Measurements from ENCODE around the gene E2F4.
A peak's percentile ranks its signal among the peaks of the same experiment; 100 is the strongest.

GRCh38 chr16:67164599-67165061, 27.3 kb upstream of the E2F4 start, which contains the start of gene HSF4:
- TF ChIP-seq, protein P1, sequence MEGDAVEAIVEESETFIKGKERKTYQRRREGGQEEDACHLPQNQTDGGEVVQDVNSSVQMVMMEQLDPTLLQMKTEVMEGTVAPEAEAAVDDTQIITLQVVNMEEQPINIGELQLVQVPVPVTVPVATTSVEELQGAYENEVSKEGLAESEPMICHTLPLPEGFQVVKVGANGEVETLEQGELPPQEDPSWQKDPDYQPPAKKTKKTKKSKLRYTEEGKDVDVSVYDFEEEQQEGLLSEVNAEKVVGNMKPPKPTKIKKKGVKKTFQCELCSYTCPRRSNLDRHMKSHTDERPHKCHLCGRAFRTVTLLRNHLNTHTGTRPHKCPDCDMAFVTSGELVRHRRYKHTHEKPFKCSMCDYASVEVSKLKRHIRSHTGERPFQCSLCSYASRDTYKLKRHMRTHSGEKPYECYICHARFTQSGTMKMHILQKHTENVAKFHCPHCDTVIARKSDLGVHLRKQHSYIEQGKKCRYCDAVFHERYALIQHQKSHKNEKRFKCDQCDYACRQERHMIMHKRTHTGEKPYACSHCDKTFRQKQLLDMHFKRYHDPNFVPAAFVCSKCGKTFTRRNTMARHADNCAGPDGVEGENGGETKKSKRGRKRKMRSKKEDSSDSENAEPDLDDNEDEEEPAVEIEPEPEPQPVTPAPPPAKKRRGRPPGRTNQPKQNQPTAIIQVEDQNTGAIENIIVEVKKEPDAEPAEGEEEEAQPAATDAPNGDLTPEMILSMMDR (IDR thresholded peaks at IDR 0.05): no peak
- peak; percentile 77 for TF ChIP-seq POLR2A (IDR thresholded peaks at IDR 0.05)
